OCI-LY1 (cell line): Measurements from ENCODE around the gene BIVM.

Source experiments
- H2AFZ ChIP-seq: fragments of 200-600 bp; sonication (generic), shearing (Covaris generic); 2 replicates; pipeline ENCODE4 v1.6.0; 2014; ENCODE audit warnings: antibody characterized with exemption, mild to moderate bottlenecking, low read length
- H3F3A ChIP-seq: fragments of 200-600 bp; sonication (generic), shearing (Covaris generic); 2 replicates; pipeline ENCODE4 v1.6.0; 2014; ENCODE audit warnings: mild to moderate bottlenecking, antibody characterized with exemption, low read length, moderate library complexity; ENCODE audit not compliant: insufficient read depth
- H3K27ac ChIP-seq: fragments of 200-600 bp; sonication (generic); 2 replicates; pipeline ENCODE4 v1.5.1; 2014; ENCODE audit warnings: low read length, mixed run types, mild to moderate bottlenecking, low read depth; ENCODE audit not compliant: poor library complexity, severe bottlenecking
- H3K27me3 ChIP-seq: fragments of 200-600 bp; sonication (generic); 2 replicates; pipeline ENCODE4 v1.6.0; 2014; ENCODE audit warnings: antibody characterized with exemption, mild to moderate bottlenecking, low read length, moderate library complexity; ENCODE audit not compliant: insufficient read depth
- H3K36me3 ChIP-seq: fragments of 200-600 bp; sonication (generic); 2 replicates; pipeline ENCODE4 v1.6.1; 2014; ENCODE audit warnings: mild to moderate bottlenecking, antibody characterized with exemption, low read length, moderate library complexity, mixed read lengths; ENCODE audit not compliant: insufficient read depth
- H3K4me1 ChIP-seq: fragments of 200-600 bp; sonication (generic); 2 replicates; pipeline ENCODE4 v1.5.1; 2014; ENCODE audit warnings: mild to moderate bottlenecking, low read length, moderate library complexity; ENCODE audit not compliant: insufficient read depth, severe bottlenecking
- H3K4me2 ChIP-seq: fragments of 200-600 bp; sonication (generic), shearing (Covaris generic); 2 replicates; pipeline ENCODE4 v1.6.1; 2014; ENCODE audit warnings: low read length
- H3K4me3 ChIP-seq: fragments of 200-600 bp; sonication (generic); 2 replicates; pipeline ENCODE4 v1.5.1; 2014; ENCODE audit warnings: low read length, low read depth, mild to moderate bottlenecking, mixed read lengths; ENCODE audit not compliant: poor library complexity, severe bottlenecking
- H3K79me2 ChIP-seq: fragments of 200-600 bp; shearing (Covaris generic); 2 replicates; pipeline ENCODE4 v1.6.1; 2016; ENCODE audit warnings: mixed run types, low read length, mixed read lengths; ENCODE audit not compliant: insufficient read depth
- H3K9ac ChIP-seq: fragments of 200-600 bp; sonication (generic), shearing (Covaris generic); 2 replicates; pipeline ENCODE4 v1.6.1; 2014; ENCODE audit warnings: mild to moderate bottlenecking, low read length, mixed read lengths
- H3K9me2 ChIP-seq: fragments of 200-600 bp; sonication (generic), shearing (Covaris generic); 2 replicates; pipeline ENCODE4 v1.6.1; 2014; ENCODE audit warnings: low read depth, mild to moderate bottlenecking, low read length, mixed read lengths
- H3K9me3 ChIP-seq: fragments of 200-600 bp; shearing (Covaris generic); 2 replicates; pipeline ENCODE4 v1.6.1; 2014; ENCODE audit warnings: low read length, mixed read lengths
- H4K20me1 ChIP-seq: fragments of 200-600 bp; sonication (generic), shearing (Covaris generic); 2 replicates; pipeline ENCODE4 v1.6.0; 2016; ENCODE audit warnings: mild to moderate bottlenecking, low read length; ENCODE audit not compliant: insufficient read depth
- EZH2 ChIP-seq: fragments of 200-600 bp; sonication (generic), shearing (Covaris generic); IDR thresholded peaks from 2 replicates; pipeline ENCODE4 v1.8.0; 2017; ENCODE audit warnings: borderline replicate concordance, mixed run types, mild to moderate bottlenecking, antibody characterized with exemption, low read length, moderate library complexity, mixed read lengths
- TF ChIP-seq, protein P1 (sequence below): fragments of 200-600 bp; sonication (generic), shearing (Covaris generic); IDR thresholded peaks from 2 replicates; pipeline ENCODE4 v1.5.1; 2017; ENCODE audit warnings: mild to moderate bottlenecking, antibody characterized with exemption, low read length, moderate library complexity, mixed read lengths

The BIVM gene

DNA sequence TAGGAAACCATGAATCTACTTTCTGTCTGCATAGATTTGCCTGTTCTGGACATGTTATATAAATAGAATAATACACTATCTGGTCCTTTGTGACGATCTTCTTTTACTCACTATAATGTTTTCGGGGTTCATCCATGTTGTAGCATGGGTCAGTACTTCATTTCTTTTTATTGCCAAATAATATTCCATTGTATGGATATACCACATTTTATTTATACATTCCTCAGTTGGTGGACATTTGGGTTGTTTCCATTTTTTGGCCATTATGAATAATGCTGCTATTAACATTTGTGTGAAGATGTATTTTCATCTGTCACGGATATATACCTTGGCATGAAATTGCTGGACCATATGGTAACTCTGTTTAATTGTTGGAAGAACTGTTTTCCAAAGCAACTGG lies 6.8 kb downstream of the BIVM start:
- H3F3A ChIP-seq, result no peaks in the 10 kb centered on the region
- H3K36me3 ChIP-seq, result no peaks in the 10 kb centered on the region
- H3K27ac ChIP-seq, result no peak overlapping the region
- H3K9me3 ChIP-seq, result 0 out of 2 replicates have a peak, but pooled peaks cover 3% of the 10 kb centered on the region
- H3K9me2 ChIP-seq, result no peaks in the 10 kb centered on the region
- no peak overlapping the region for H2AFZ ChIP-seq
- TF ChIP-seq, protein P1, sequence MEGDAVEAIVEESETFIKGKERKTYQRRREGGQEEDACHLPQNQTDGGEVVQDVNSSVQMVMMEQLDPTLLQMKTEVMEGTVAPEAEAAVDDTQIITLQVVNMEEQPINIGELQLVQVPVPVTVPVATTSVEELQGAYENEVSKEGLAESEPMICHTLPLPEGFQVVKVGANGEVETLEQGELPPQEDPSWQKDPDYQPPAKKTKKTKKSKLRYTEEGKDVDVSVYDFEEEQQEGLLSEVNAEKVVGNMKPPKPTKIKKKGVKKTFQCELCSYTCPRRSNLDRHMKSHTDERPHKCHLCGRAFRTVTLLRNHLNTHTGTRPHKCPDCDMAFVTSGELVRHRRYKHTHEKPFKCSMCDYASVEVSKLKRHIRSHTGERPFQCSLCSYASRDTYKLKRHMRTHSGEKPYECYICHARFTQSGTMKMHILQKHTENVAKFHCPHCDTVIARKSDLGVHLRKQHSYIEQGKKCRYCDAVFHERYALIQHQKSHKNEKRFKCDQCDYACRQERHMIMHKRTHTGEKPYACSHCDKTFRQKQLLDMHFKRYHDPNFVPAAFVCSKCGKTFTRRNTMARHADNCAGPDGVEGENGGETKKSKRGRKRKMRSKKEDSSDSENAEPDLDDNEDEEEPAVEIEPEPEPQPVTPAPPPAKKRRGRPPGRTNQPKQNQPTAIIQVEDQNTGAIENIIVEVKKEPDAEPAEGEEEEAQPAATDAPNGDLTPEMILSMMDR, result no peak
- TF ChIP-seq EZH2, result no peak
- H3K4me3 ChIP-seq, result no peak overlapping the region
- no peak overlapping the region for H3K4me2 ChIP-seq
- H3K9ac ChIP-seq, result no peak overlapping the region
- no peaks in the 10 kb centered on the region for H3K4me1 ChIP-seq
- no peaks in the 10 kb centered on the region for H4K20me1 ChIP-seq
- H3K79me2 ChIP-seq, result no peaks in the 10 kb centered on the region
- no peaks in the 10 kb centered on the region; the same call in 1 of the 2 replicates for H3K27me3 ChIP-seq

DNA sequence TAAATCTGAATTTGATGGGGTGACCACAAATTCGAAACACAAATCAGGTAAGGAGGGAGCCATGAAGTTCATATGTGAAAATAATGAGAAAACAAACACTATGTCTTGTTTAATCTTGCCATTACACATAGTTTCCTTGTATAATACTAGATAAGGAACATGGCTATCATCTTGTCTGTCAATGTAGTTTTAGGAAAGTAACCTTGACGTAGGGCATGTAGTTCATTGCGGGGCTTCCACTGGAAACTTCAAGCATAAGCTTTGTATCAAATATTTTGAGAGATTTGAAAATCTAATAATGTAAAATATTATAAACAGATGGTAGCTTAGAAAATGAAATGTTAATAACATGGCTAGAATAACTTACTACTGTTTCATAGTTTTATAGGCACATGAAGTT lies 8.8 kb downstream of the BIVM start:
- no peaks in the 10 kb centered on the region; the same call in 1 of the 2 replicates for H3K27me3 ChIP-seq
- H3K4me2 ChIP-seq, result no peak overlapping the region
- no peaks in the 10 kb centered on the region for H3F3A ChIP-seq
- no peaks in the 10 kb centered on the region for H3K36me3 ChIP-seq
- H3K79me2 ChIP-seq, result no peaks in the 10 kb centered on the region
- no peak overlapping the region for H3K4me3 ChIP-seq
- no peak overlapping the region for H3K27ac ChIP-seq
- H2AFZ ChIP-seq, result no peak overlapping the region
- TF ChIP-seq, protein P1, result no peak
- no peak for TF ChIP-seq EZH2
- H3K9me3 ChIP-seq, result 0 out of 2 replicates have a peak, but pooled peaks cover 3% of the 10 kb centered on the region
- no peak overlapping the region for H3K9ac ChIP-seq
- no peaks in the 10 kb centered on the region for H4K20me1 ChIP-seq
- H3K9me2 ChIP-seq, result no peaks in the 10 kb centered on the region
- H3K4me1 ChIP-seq, result no peaks in the 10 kb centered on the region

DNA sequence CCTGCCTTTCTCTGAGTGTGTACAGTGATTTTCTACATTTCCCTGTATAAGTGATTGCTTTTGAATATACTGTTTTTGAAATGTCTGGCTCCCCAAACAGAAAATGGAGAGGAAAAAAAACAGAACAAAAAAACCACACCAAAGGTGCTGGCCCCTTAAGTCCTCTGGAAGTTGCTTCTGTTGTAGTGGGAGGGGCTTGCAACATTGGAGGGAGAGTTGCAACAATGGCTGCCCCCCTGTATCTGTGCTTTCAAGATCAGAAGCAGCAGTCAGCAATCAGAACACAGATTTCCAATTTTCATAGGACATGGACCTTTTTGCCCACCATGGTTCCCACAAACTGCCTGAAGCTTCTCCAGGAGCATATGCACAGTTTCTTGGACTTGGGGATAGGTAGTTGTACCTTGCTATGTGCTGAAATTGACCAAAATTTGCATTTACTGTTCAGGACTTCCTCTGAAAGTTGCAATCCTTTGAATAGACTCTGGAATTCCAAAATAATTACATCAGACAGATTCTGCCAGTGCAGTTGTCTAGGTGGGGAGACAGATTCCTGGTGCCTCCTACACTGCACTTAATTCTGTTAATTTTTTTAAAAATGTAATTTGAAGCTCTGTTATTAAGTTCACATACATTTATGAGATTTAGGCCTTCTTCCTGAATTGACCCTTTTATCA lies 13.8 kb downstream of the BIVM start:
- no peak overlapping the region for H3K9ac ChIP-seq
- H3K4me2 ChIP-seq, result no peak overlapping the region
- H3K27ac ChIP-seq, result no peak overlapping the region
- H2AFZ ChIP-seq, result no peak overlapping the region
- no peaks in the 10 kb centered on the region for H3K36me3 ChIP-seq
- no peaks in the 10 kb centered on the region for H3F3A ChIP-seq
- no peaks in the 10 kb centered on the region for H4K20me1 ChIP-seq
- H3K9me2 ChIP-seq, result no peaks in the 10 kb centered on the region
- H3K27me3 ChIP-seq, result no peaks in the 10 kb centered on the region; the same call in 1 of the 2 replicates
- TF ChIP-seq, protein P1, result no peak
- TF ChIP-seq EZH2, result no peak
- H3K4me3 ChIP-seq, result no peak overlapping the region
- no peaks in the 10 kb centered on the region for H3K4me1 ChIP-seq
- no peaks in the 10 kb centered on the region for H3K79me2 ChIP-seq
- 0 out of 2 replicates have a peak, but pooled peaks cover 3% of the 10 kb centered on the region for H3K9me3 ChIP-seq
